HG02938 (cell line): ENCODE measurements around the gene CACNB4.

ENCODE experiments used
- ATAC-seq: cut with Tn5 transposase; IDR thresholded peaks from one replicate; pipeline ENCODE4 v1.9.1; 2021; ENCODE audit warnings: mild to moderate bottlenecking, moderate library complexity; ENCODE audit not compliant: unreplicated experiment

CACNB4 gene

DNA sequence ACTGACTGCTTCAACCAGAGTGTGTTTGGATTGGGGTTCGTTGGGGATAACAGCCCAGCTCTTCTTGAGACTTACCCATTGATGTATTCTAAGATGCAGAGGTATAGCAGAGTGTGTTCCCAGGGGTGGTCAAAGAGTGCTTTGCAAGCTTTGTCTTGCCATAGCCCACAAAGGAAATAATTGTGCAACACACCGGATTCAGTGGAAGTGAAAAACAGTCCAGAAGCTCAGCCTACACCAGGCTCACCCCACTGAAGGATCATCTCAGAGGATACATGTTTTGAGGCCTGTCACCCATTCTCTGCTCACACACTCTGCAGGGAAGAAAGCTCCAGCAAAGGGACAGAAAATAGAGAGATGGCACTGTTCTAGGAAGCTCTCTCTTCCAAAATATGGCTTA lies 9.6 kb downstream of the CACNB4 start:
- no peak for ATAC-seq

GRCh38 chr2:152088006-152088405 lies 10.8 kb downstream of the CACNB4 start:
- no peak for ATAC-seq

GRCh38 chr2:152086231-152086630 lies 12.6 kb downstream of the CACNB4 start:
- no peak for ATAC-seq

GRCh38 chr2:152084076-152084475 lies 14.8 kb downstream of the CACNB4 start:
- no peak for ATAC-seq

GRCh38 chr2:152083202-152083875 lies 15.5 kb downstream of the CACNB4 start:
- no peak for ATAC-seq

- ATAC-seq = peak; percentile 87
These were observed 20.2 kb downstream of the CACNB4 start for GRCh38 chr2:152078662-152079061.

- ATAC-seq = no peak
These were observed 20.8 kb downstream of the CACNB4 start for GRCh38 chr2:152078023-152078422.

- no peak for ATAC-seq
These were observed 23.3 kb downstream of the CACNB4 start for GRCh38 chr2:152075461-152076050.

GRCh38 chr2:152072011-152072410 lies 26.8 kb downstream of the CACNB4 start:
- no peak for ATAC-seq

DNA sequence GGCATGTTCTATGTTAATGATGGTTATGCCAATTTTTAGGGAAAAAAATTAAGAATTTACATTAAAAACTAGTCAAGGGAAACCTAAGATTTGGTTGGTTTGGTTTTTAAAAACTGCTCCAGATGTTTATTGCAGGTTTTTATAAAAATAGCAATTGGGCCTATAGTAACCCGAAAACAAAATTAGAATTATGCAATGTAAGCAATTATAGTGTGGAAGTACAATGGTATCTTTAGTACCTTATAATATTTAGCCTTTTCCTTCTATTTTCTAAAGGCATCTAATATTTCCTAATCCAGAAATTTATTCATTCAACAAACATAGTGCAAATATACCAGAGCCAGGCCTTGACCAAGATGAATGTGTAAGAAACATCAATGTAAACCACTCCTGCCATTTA lies 27.3 kb downstream of the CACNB4 start:
- no peak for ATAC-seq

DNA sequence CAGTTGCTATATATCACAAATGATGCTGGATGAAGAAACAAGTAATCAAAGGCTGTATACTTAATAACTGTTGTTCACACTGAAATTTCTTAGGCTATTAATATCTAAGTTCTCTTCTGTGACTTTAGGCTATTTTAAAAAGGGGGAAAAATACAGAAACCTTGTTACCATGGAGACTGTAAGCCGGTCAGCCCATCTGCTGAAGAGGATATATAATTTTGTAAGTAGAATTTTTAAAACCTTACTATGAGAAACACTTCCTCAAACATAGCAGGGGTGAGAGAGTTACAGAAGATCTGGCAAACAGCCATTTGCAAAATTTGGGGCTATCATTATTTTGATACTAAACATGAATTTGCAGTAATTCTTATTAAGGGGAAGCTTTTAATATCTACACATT lies 27.8 kb downstream of the CACNB4 start:
- peak; percentile 82 for ATAC-seq

- no peak for ATAC-seq
These were observed 30.6 kb downstream of the CACNB4 start for GRCh38 chr2:152068226-152068625.

GRCh38 chr2:152067823-152068222 lies 31.0 kb downstream of the CACNB4 start:
- no peak for ATAC-seq

DNA sequence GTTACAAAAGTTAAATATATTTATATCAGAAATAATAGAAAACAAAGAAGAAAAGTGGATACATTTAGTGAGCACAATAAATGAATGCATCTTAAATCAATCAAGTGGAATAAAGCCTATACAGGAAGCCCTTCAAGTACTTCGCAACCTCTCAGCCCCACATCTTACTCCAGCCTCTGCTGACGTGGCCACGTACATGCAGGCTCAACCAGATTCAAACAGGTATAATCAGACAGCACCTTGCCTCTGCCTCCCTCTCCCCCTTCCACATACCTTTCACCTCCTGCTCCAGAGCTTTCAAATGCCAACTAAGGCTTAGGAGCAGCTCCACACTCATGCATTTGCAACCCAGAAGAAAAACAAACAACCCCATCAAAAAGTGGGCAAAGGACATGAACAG lies 32.9 kb downstream of the CACNB4 start:
- no peak for ATAC-seq

DNA sequence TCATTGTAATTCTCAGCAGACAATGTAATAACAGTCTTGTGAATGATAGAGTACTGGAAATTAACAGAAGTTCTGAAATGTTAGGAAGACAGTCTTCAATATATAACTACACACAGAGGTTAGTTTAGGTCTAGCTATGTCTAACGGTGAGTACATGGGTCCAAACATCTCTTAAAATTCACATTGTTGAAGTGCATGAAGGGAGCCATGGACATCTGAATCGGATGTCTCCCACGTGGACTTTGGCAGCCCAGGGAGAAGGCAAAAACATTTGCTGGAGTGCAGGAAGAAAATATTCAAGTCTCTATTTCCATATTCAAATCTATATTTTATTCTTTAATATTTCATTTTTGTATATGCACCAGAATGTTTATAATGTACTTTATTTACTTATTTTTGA lies 34.8 kb downstream of the CACNB4 start:
- no peak for ATAC-seq

DNA sequence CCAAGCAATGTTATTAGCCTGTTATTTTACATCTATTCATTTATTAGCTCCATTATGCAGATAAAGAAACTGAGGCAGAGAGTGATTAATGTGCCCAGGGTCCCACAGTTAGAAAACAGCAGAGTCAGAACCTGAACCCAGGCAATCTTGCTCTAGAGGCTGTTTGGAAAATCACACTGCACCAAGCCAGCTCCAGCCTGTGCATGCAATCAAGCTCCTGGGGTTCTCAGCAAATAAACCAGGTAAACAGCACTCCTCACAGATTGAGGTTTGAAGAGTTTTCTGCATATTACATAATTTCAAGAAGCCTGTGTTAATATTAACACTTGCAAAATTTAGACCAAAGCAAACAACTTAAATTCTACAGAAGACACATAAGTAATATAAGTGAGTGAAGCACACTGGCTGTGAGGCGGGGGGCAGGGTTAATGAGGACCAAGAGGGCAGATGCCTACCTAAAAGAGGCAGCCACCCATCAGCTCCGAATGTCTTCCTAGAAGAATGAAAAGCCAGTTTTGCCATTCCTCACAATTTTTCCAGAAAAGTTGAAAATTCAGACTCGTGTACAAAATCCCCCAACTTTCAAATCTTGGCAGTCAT lies 35.4 kb downstream of the CACNB4 start:
- no peak for ATAC-seq

DNA sequence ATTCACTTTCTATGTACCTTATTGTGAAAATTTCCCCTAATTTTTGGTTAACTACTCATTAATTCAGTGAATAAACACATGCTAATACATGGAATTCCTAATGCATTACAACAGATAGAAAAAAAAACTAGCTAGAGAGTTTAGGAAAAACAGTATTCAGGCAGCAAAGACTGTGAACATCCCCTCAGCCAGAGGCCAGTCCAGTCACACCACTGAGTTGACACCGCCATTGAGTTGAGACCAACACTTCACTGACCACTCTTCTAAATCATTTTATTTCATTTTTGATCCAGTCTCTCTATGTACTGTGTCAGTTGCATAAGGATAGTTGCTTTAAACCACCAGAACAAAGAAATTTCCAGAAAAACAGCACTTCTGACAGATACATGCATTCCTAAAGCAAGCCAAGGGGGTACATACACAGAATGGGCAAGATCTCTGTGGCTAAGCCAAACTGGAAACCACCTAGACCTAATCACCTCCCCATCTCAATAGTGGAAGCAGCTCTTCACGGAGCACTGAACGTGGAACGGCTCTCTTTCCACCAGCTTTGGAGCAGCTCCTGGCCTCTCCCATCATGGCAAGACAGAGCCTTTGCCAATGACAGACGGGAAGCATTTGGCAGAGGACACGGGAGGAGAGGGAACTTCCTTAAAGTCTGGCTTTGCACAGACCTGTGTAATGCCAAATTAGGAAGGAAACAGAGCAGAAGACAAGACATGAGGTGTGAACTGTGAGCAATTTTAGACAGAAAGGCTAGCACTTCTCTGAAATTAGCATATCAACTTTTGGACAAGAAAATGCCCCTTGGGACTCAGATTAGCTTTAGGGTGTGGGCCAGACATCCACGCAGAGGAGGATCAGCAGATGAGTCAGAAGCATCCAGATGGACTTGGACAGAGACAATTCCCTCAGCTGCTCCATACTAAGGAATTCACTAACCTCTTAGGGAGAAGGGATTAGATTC lies 36.4 kb downstream of the CACNB4 start:
- no peak for ATAC-seq

GRCh38 chr2:152061383-152061782 lies 37.5 kb downstream of the CACNB4 start:
- ATAC-seq = no peak

DNA sequence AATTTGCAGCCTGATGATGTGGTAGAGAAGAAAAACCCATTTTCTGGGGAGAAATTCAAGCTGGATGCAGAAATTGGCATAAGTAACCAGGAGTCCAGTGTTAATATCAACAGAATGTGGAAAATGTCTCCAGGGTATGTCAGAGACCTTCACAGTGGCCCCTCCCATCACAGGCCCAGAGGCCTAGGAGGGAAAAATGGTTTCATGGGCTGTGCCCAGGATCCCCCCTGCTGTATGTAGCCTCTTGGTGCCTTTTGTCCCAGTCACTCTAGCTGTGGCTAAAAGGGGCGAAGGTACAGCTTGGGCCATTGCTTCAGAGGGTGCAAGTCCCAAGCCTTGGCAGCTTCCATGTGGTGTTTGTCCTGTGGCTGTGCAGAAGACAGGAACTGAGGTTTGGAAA lies 40.2 kb downstream of the CACNB4 start:
- ATAC-seq = no peak

DNA sequence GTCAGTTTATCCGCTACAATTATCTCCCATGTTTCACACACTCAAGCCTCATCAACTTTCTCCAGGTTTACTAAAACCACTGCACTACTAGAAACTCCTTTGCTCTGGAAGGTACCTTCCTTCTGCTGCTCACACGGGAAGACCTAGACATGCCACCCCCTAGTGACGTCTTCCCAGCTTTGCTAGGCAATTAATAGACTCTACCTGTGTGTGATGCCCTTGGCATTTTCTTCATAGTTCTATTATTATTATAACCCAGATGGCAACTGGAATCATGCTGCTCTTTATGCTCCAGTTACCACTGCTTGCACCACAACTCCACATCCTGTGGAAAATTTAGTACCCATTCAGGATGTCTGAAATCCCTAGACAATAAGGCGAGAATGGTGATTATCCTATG lies 42.4 kb downstream of the CACNB4 start:
- no peak for ATAC-seq

DNA sequence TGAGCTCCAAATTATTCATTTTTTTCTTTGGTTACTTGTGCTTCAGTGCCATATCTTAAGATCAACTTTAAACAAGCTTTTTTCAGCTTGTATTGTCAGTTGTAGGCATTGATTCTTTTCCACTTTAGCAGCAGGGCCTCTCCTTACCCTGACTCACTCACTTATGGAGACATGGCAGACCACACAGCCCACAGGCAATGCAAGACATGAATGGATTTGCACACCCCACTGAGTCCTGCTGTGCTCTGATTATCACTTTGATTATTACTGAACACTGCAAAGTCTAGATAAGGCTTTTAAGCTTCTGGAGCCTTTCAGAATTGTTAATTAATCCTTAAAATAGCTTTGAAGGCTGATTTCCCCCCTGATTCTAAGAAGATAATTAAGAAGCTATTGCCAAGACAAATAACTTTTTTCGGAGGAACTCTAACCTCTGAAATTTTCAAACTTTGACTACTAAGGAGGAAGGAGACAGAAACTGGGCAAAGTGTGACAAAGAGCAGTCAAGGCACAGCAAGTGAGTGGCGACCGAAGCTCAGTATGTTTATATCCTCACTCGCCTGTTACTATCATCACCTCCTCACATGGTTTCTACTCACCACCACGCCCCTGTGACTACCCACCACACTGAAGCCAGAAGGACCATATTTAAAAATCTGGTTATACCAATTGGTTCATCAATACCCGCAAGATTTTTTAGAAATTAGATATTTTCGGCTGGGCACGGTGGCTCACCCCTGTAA lies 43.3 kb downstream of the CACNB4 start:
- no peak for ATAC-seq
